ENCODE results near the gene INS.

DNA sequence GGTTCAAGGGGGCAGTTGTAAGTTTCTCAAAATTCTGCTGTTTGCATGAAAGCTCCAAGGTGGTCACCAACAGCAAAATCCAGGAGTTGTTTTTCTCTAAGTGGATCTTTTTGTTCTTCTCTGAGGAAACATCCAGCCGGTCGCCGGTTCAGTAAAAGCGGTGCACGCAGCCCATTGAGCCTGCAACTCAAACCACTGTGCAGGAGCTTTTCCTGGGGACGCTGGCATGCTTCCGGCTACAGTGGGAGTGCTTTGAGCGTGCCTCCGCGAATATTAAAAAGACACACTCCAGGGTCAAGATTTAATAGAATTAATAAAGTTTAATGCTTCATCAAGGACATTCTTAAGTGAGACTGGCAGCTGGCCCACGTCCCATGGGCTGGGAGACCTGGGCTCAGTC lies 47.2 kb downstream of the INS start:
- TF ChIP-seq POLR2A (IDR thresholded peaks at IDR 0.05) = no peak
- TF ChIP-seq, protein P1, sequence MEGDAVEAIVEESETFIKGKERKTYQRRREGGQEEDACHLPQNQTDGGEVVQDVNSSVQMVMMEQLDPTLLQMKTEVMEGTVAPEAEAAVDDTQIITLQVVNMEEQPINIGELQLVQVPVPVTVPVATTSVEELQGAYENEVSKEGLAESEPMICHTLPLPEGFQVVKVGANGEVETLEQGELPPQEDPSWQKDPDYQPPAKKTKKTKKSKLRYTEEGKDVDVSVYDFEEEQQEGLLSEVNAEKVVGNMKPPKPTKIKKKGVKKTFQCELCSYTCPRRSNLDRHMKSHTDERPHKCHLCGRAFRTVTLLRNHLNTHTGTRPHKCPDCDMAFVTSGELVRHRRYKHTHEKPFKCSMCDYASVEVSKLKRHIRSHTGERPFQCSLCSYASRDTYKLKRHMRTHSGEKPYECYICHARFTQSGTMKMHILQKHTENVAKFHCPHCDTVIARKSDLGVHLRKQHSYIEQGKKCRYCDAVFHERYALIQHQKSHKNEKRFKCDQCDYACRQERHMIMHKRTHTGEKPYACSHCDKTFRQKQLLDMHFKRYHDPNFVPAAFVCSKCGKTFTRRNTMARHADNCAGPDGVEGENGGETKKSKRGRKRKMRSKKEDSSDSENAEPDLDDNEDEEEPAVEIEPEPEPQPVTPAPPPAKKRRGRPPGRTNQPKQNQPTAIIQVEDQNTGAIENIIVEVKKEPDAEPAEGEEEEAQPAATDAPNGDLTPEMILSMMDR (IDR thresholded peaks at IDR 0.05) = no peak

Data from prostate gland (tissue), 2 donors.